Measurements from ENCODE around the gene ZNF577.
A peak's percentile ranks its signal among the peaks of the same experiment; 100 is the strongest.

Gene ZNF577

DNA sequence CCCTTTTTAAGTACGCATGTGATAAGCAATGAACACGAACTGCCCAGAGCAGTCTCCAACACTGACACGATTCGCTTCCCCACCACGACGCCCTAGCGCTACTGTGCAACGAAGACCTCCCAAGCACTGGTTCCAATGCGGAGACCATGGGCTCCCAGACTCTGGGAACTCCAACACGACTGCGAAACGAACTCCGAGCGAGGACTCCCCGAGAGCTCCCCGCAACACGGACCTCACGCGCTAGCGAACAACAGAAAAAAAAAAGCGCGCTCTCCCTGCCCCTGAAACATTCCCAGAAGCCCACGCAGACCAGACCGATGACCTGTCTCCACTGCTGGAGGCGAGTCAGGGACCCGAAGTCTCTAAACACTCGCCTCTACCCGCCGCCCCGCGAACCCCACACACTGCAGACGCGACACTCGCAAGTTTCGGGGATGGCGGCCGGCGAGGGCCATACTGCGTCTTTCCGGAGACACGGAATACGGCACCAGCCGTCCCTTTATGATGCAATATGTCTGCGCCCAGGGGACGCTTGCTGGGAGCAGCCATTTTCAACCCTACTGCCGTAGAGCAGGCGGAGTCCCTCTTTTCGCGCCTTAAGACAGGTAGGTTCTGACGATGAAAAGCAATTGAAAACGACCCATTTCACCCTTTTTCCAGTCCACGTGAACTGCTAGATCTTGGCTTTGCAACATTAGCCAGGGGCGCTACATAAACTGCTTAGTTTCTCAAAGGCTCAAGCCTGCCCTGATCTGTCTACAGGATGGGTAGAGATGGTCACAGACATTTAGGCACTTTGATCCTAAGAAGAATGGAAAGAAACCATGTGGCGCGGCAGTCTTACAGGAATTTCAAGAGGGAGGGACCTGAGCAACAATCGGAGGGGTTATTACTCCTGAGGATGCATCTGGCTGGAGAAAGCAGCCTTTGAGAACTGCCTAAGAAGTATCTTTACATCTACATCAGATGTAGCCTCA is at the start of gene ZNF577:
Gene ZNF577, minus strand, starts transcription at position 430 of the 977 bp plus-strand sequence. CDS start 7,569 bp downstream, outside the sequence.
- peaks cover 15% of the 10 kb centered on the region for H3K9me3 ChIP-seq (ENCODE audit: severe bottlenecking)
- ATAC-seq (ENCODE audit: low read depth) (peak; percentile 88), DNase-seq (ENCODE audit: low spot score) (peak; percentile 89)
- H3K36me3 ChIP-seq (ENCODE audit: low read depth), result peaks cover 48% of the 10 kb centered on the region
- peak within 1 kb of the TSS; percentile 26 for H3K27ac ChIP-seq (ENCODE audit: poor library complexity, severe bottlenecking)
- H3K27me3 ChIP-seq (ENCODE audit: insufficient read depth, poor library complexity, severe bottlenecking), result no peaks in the 10 kb centered on the region
- peak within 1 kb of the TSS; percentile 47 for H3K4me3 ChIP-seq (ENCODE audit: severe bottlenecking)
- H3K4me1 ChIP-seq (ENCODE audit: insufficient read depth, poor library complexity, severe bottlenecking), result no peaks in the 10 kb centered on the region
- TF ChIP-seq, protein P1, sequence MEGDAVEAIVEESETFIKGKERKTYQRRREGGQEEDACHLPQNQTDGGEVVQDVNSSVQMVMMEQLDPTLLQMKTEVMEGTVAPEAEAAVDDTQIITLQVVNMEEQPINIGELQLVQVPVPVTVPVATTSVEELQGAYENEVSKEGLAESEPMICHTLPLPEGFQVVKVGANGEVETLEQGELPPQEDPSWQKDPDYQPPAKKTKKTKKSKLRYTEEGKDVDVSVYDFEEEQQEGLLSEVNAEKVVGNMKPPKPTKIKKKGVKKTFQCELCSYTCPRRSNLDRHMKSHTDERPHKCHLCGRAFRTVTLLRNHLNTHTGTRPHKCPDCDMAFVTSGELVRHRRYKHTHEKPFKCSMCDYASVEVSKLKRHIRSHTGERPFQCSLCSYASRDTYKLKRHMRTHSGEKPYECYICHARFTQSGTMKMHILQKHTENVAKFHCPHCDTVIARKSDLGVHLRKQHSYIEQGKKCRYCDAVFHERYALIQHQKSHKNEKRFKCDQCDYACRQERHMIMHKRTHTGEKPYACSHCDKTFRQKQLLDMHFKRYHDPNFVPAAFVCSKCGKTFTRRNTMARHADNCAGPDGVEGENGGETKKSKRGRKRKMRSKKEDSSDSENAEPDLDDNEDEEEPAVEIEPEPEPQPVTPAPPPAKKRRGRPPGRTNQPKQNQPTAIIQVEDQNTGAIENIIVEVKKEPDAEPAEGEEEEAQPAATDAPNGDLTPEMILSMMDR (IDR thresholded peaks at IDR 0.05; ENCODE audit: poor library complexity, severe bottlenecking), result no peak

DNA sequence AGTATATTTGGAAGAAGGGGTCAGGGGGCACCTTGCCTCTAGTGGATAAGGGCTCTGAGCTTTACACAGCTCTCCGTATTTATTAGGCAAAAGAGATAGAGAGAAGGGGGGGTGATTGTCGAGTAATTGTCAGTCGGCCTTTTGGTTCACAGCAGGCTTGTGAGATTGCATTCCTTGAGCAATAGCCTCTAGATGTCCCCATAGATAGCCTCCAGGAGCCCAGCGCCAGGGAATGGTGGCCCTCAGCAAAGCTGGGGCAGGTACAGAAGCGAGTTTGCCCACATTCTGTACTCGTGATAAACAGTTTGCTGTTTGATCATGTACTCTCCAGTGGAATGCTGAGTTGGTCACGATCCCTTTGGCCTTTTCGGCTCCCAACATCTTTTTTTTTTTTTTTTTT is 44.2 kb upstream of the ZNF577 start:
- no peaks in the 10 kb centered on the region for H3K9me3 ChIP-seq (ENCODE audit: severe bottlenecking)
- no peak overlapping the region for H3K27ac ChIP-seq (ENCODE audit: poor library complexity, severe bottlenecking)
- no peaks in the 10 kb centered on the region for H3K4me1 ChIP-seq (ENCODE audit: insufficient read depth, poor library complexity, severe bottlenecking)
- DNase-seq (ENCODE audit: low spot score), result no peak
- H3K36me3 ChIP-seq (ENCODE audit: low read depth), result peaks cover 52% of the 10 kb centered on the region
- H3K4me3 ChIP-seq (ENCODE audit: severe bottlenecking), result no peak overlapping the region
- TF ChIP-seq, protein P1 (IDR thresholded peaks at IDR 0.05; ENCODE audit: poor library complexity, severe bottlenecking), result no peak
- H3K27me3 ChIP-seq (ENCODE audit: insufficient read depth, poor library complexity, severe bottlenecking), result no peaks in the 10 kb centered on the region
- no peak for ATAC-seq (ENCODE audit: low read depth)

DNA sequence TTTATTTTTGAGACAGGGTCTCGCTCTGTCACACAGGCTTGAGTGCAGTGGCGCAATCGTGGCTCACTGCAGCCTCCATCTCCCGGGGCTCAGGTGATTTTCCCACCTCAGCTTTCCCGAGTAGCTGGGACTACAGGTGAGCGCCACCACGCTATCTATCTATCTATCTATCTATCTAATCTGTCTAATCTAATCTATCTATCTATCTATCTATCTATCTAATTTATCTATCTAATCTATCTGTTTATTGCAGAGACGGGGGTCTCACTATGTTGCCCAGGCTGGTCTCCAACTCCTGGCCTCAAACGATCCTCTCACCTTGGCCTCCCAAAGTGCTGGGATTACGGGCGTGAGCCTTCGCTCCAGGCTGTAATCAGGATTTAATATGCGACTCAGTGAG is 40.1 kb upstream of the ZNF577 start:
- Histone ChIP-seq H3K36me3 (ENCODE audit: low read depth) (peaks cover 24% of the 10 kb centered on the region), H3K4me3 (ENCODE audit: severe bottlenecking) (peak overlapping the region; percentile 62), H3K27me3 (ENCODE audit: insufficient read depth, poor library complexity, severe bottlenecking) (no peaks in the 10 kb centered on the region), H3K4me1 (ENCODE audit: insufficient read depth, poor library complexity, severe bottlenecking) (no peaks in the 10 kb centered on the region), H3K27ac (ENCODE audit: poor library complexity, severe bottlenecking) (no peak overlapping the region), H3K9me3 (ENCODE audit: severe bottlenecking) (peaks cover 4% of the 10 kb centered on the region)
- TF ChIP-seq, protein P1 (IDR thresholded peaks at IDR 0.05; ENCODE audit: poor library complexity, severe bottlenecking), result no peak
- no peak for ATAC-seq (ENCODE audit: low read depth)
- DNase-seq (ENCODE audit: low spot score), result no peak

DNA sequence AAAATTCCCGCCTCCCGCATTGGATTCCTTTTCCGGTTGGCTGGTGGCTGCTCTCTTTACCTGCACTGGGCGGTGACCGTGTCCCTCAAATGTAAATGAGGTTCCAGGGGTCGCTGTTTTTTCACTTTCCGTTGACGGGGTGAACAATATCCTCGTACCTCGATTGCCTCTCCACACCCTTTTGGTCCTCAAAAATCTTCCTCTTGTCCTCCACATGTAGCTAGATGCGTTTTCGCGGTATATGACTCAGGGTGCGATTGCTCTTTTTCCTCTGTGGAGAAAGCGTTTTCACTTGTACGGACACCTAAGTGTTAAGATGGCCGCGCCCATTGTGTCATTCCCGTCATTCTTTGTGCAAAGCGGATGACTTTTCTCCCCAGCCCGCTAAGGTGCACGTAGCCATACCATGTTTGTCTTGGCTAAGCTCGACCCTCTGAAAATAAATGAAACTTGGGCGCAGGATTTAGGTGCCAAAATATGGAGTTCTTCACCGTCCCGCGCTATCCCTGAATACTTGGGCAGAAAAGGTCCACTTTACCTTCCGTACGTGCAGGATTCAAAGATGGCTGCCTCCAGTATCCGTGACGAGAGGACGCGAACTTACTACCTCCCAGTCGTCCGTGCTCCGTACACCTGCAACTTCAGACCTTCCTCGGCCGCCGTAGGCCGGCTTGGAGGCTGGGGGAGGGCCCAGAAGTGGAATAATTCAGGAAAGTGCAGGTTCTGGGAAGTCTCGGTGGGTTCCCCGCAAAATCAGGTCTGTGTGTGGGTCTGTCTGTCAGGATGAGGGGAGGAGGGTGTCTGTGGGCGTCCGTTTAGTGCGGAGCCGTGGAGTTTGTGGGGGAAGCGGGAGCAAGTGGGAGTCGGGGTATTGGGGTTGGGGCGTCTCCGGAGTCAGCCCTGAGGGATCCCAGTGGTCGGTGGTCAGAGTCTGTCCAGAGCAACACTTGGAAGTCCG is 39.3 kb upstream of the ZNF577 start, which contains the start of gene ZNF613:
Gene ZNF613, plus strand, starts transcription at position 689 of the 958 bp plus-strand sequence. CDS start 8,749 bp downstream, outside the sequence.
- Histone ChIP-seq H3K4me3 (ENCODE audit: severe bottlenecking) (peak within 1 kb of the TSS; percentile 62), H3K9me3 (ENCODE audit: severe bottlenecking) (peaks cover 11% of the 10 kb centered on the region), H3K27ac (ENCODE audit: poor library complexity, severe bottlenecking) (peak within 1 kb of the TSS; percentile 59), H3K4me1 (ENCODE audit: insufficient read depth, poor library complexity, severe bottlenecking) (no peaks in the 10 kb centered on the region), H3K27me3 (ENCODE audit: insufficient read depth, poor library complexity, severe bottlenecking) (no peaks in the 10 kb centered on the region), H3K36me3 (ENCODE audit: low read depth) (peaks cover 22% of the 10 kb centered on the region)
- DNase-seq (ENCODE audit: low spot score) (peak; percentile 81), ATAC-seq (ENCODE audit: low read depth) (peak; percentile 89)
- TF ChIP-seq, protein P1 (IDR thresholded peaks at IDR 0.05; ENCODE audit: poor library complexity, severe bottlenecking), result peak; percentile 33
